GM12878 (cell line): Measurements from ENCODE around the gene LCOR. TPM values are rescaled to one million over a fixed set of nuclear protein-coding genes. Genes with fewer than 3 reads are reported as not detected.

Source experiments
- ATAC-seq: fragments of 200-7000 bp; cut with Tn5 transposase; 3 replicates; pipeline ENCODE4 v1.9.1; 2020; ENCODE audit warnings: mild to moderate bottlenecking, moderate library complexity
- BruUV-seq: library from RNA; stranded (reverse); fragments of 400-500 nt; replicated peaks from 2 replicates; lab custom pipeline; 2021; lab: Mats Ljungman, UMichigan
- CTCF ChIA-PET: fragments of 300-600 bp; sonication (Branson Sonifier 250); formaldehyde crosslinking; extraction: SDS; loops from one replicate; lab custom pipeline; 2021; ENCODE audit warnings: inconsistent platforms; lab: Yijun Ruan, JAX
- POLR2A ChIA-PET: fragments of 350-600 bp; formaldehyde crosslinking; extraction: SDS; loops from one replicate; lab custom pipeline; 2021; ENCODE audit warnings: inconsistent platforms; lab: Charles Lee
- RAD21 ChIA-PET: fragments of 300-600 bp; sonication (Branson Sonifier 250); formaldehyde crosslinking; loops from one replicate; lab custom pipeline; 2023; ENCODE audit warnings: antibody characterized with exemption; ENCODE audit not compliant: unreplicated experiment; lab: Charles Lee
- SMC1A ChIA-PET: fragments of 300-600 bp; sonication (Branson Sonifier 250); formaldehyde crosslinking; loops from one replicate; lab custom pipeline; 2023; ENCODE audit not compliant: unreplicated experiment, uncharacterized antibody; lab: Charles Lee
- DNase-seq: peaks from one replicate; pipeline ENCODE4 v3.0.0-alpha.2; 2011; ENCODE audit warnings: low read depth, low spot score
- FAIRE-seq: peaks from 3 replicates; lab custom pipeline; 2011; peaks lifted over from hg19 to GRCh38; lab: Jason Lieb, UNC
- H2AFZ ChIP-seq: 2 replicates; pipeline ENCODE4 v1.6.0; 2011; ENCODE audit warnings: low read depth, low read length, control low read depth; ENCODE audit not compliant: control insufficient read depth
- H3K27ac ChIP-seq: 2 replicates; pipeline ENCODE4 v1.5.1; 2011; ENCODE audit warnings: control low read depth; ENCODE audit not compliant: control insufficient read depth, insufficient read depth
- H3K27me3 ChIP-seq, 2 experiments: replicated peaks in 1 of 2; 2 replicates each; pipeline versions ENCODE4 v1.6.0 to v1.6.1; 2011; ENCODE audit warnings: low read length in 1 of 2; ENCODE audit not compliant: control insufficient read depth in 2 of 2, insufficient read depth in 2 of 2
- H3K36me3 ChIP-seq, 2 experiments: 2 replicates each; pipeline ENCODE4 v1.5.1; 2011; ENCODE audit warnings: low read length in 1 of 2; ENCODE audit not compliant: control insufficient read depth in 2 of 2, insufficient read depth in 2 of 2
- H3K4me1 ChIP-seq: 2 replicates; pipeline ENCODE4 v1.6.1; 2011; ENCODE audit warnings: mild to moderate bottlenecking, low read length, moderate library complexity, mixed read lengths; ENCODE audit not compliant: control insufficient read depth, insufficient read depth
- H3K4me2 ChIP-seq: 2 replicates; pipeline ENCODE4 v1.6.0; 2011; ENCODE audit warnings: control low read depth; ENCODE audit not compliant: control insufficient read depth, insufficient read depth
- H3K4me3 ChIP-seq: fragments of 200-600 bp; sonication (generic); 2 replicates; pipeline ENCODE4 v1.5.1; 2016
- H3K79me2 ChIP-seq: 2 replicates; pipeline ENCODE4 v1.6.0; 2011; ENCODE audit warnings: low read length; ENCODE audit not compliant: control insufficient read depth, insufficient read depth
- H3K9ac ChIP-seq: 2 replicates; pipeline ENCODE4 v1.8.0; 2011; ENCODE audit warnings: low read length, control low read depth, mixed read lengths; ENCODE audit not compliant: control insufficient read depth, insufficient read depth
- H3K9me3 ChIP-seq: replicated peaks from 3 replicates; pipeline ENCODE4 v1.5.1; 2011; ENCODE audit warnings: mild to moderate bottlenecking, low read length; ENCODE audit not compliant: control insufficient read depth, insufficient read depth
- H4K20me1 ChIP-seq: 2 replicates; pipeline ENCODE4 v1.6.0; 2011; ENCODE audit not compliant: control insufficient read depth, insufficient read depth
- BMI1 ChIP-seq: fragments of 450-650 bp; IDR thresholded peaks from 2 replicates; pipeline ENCODE4 v1.6.1; 2016; ENCODE audit warnings: mild to moderate bottlenecking, moderate library complexity, borderline replicate concordance
- CEBPB ChIP-seq, 2 experiments: fragments of 150-350 bp in 1 of 2; IDR thresholded peaks; 2 replicates each; pipeline ENCODE4 v1.6.1; 2012 to 2014; ENCODE audit warnings: low read depth in 2 of 2, low read length in 2 of 2, borderline replicate concordance in 1 of 2, inconsistent platforms in 1 of 2
- ESRRA ChIP-seq: IDR thresholded peaks from 2 replicates; pipeline ENCODE4 v1.6.1; 2012; ENCODE audit warnings: mild to moderate bottlenecking, low read length, improper control_type of control experiment
- FOXK2 ChIP-seq: fragments of 450-650 bp; IDR thresholded peaks from 2 replicates; pipeline ENCODE4 v1.6.1; 2017; ENCODE audit warnings: mild to moderate bottlenecking, moderate library complexity
- HCFC1 ChIP-seq: fragments of 150-350 bp; IDR thresholded peaks from 2 replicates; pipeline ENCODE4 v1.6.1; 2014; ENCODE audit warnings: low read length
- JUND ChIP-seq: IDR thresholded peaks from 2 replicates; pipeline ENCODE4 v1.6.1; 2012; ENCODE audit warnings: low read depth, mild to moderate bottlenecking, low read length, improper control_type of control experiment, moderate library complexity
- NBN ChIP-seq: fragments of 450-650 bp; IDR thresholded peaks from 2 replicates; pipeline ENCODE4 v1.6.1; 2016
- NFYB ChIP-seq: IDR thresholded peaks from 2 replicates; pipeline ENCODE4 v1.6.1; 2011; ENCODE audit warnings: low read depth, mild to moderate bottlenecking, low read length, improper control_type of control experiment, moderate library complexity; ENCODE audit not compliant: insufficient read depth
- RCOR1 ChIP-seq: conservative IDR thresholded peaks from 2 replicates; pipeline ENCODE4 v1.6.1; 2012; ENCODE audit warnings: low read depth, low read length, improper control_type of control experiment
- RUNX3 ChIP-seq: IDR thresholded peaks from 2 replicates; pipeline ENCODE4 v1.6.1; 2012; ENCODE audit warnings: low read length, inconsistent platforms
- SIX5 ChIP-seq: IDR thresholded peaks from 2 replicates; pipeline ENCODE4 v1.6.1; 2011; ENCODE audit warnings: mild to moderate bottlenecking, low read depth, low read length, moderate library complexity; ENCODE audit not compliant: severe bottlenecking
- STAT1 ChIP-seq: fragments of 450-650 bp; conservative IDR thresholded peaks from 2 replicates; pipeline ENCODE4 v1.6.1; 2014; ENCODE audit warnings: antibody characterized with exemption, mild to moderate bottlenecking
- SUPT20H ChIP-seq: IDR thresholded peaks from 2 replicates; pipeline ENCODE4 v1.6.1; 2011; ENCODE audit warnings: low read depth, mild to moderate bottlenecking, low read length, moderate library complexity, borderline replicate concordance; ENCODE audit not compliant: control insufficient read depth
- TAF1 ChIP-seq: IDR thresholded peaks from 2 replicates; pipeline ENCODE4 v1.6.1; 2011; ENCODE audit warnings: mild to moderate bottlenecking, low read depth, low read length, borderline replicate concordance
- WGBS: methylation state at CpG from one replicate; pipeline ENCODE4 v1.1.6; 2016; ENCODE audit warnings: low lambda C conversion rate; ENCODE audit not compliant: insufficient replicate concordance, insufficient coverage; ENCODE audit errors: missing lambda C conversion rate; 5-methylcytosine and 5-hydroxymethylcytosine counted together
- in situ Hi-C: fragments of 300-500 bp; cut with MboI; formaldehyde crosslinking; loops from 9 replicates; pipeline ENCODE4 v1.14.3; 2018; ENCODE audit warnings: mixed read lengths
- intact Hi-C: fragments of 100-400 bp; cut with micrococcal nuclease; formaldehyde crosslinking; loops from one replicate; pipeline ENCODE4 v1.14.2; 2022; ENCODE audit not compliant: unreplicated experiment
- polyA plus RNA-seq, 11 experiments: library from polyadenylated mRNA; depleted of rRNA in 4 of 11; unstranded in 6 of 11; stranded (reverse) in 5 of 11; fragments of >200 nt; fragmentation: Nextera tagmentation in 4 of 11; fragmentation: Illumina TruSeq in 1 of 11; extraction: Ambion mirVana in 4 of 11; extraction: Trizol in 1 of 11; gene quantifications; 1 replicate in 1 of 11; 2 replicates in 10 of 11; pipeline versions ENCODE4 v1.2.1 to v1.2.3, GENCODE V29; 2011 to 2016; ENCODE audit warnings: inconsistent platforms in 2 of 11, missing spikeins in 2 of 11, low read depth in 1 of 11
- total RNA-seq, 4 experiments: library from RNA; depleted of rRNA in 3 of 4; stranded (reverse); fragments of >200 nt in 3 of 4; fragmentation: Illumina TruSeq in 1 of 4; extraction: Trizol in 1 of 4; gene quantifications; 2 replicates each; pipeline versions ENCODE4 v1.2.1 to v1.2.3, GENCODE V29; 2013 to 2021
- TF ChIP-seq, protein P1 (sequence below): IDR thresholded peaks from 2 replicates; pipeline ENCODE4 v1.6.1; 2012; ENCODE audit warnings: low read depth, low read length, improper control_type of control experiment
- TF ChIP-seq, protein P2 (sequence below): fragments of 450-650 bp; IDR thresholded peaks from 2 replicates; pipeline ENCODE4 v1.6.1; 2017; ENCODE audit warnings: mild to moderate bottlenecking, low read depth, inconsistent platforms; ENCODE audit not compliant: poor library complexity, severe bottlenecking
- TF ChIP-seq, protein P3 (sequence below): fragments of 450-650 bp; formaldehyde crosslinking; IDR thresholded peaks from 2 replicates; pipeline ENCODE4 v1.5.0; 2022; ENCODE audit warnings: mild to moderate bottlenecking, missing genetic modification characterization

Gene LCOR
- total and polyA plus RNA-seq, 10 of the 15 experiments (the other 5 are each of a cell fraction or from before 2014, with no cell fraction given): 1.6 to 22.0 (median 13.2) TPM

DNA sequence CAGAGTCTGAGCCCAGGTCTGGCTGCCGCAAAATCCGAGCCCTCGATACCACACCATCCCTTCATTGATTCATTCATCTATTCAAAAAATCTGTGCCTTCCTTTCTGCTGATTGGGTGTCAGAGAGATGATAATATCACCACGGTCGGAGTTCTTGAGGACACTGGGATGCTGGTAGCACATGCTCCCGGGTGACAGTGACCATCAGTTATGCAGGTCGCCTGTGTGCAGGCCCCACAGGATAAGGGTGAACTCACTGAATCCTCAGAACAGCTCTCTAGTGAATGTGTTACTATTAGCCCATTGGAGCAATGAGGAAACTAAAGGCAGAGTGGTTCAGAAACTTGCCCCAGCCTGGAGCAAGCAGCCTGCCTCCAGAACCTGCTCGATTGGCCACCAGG, 208.6 kb downstream of the LCOR start:
- no peak overlapping the region for H2AFZ ChIP-seq
- no peaks in the 10 kb centered on the region for H3K36me3 ChIP-seq
- no peak overlapping the region for H3K4me3 ChIP-seq
- H3K4me2 ChIP-seq: no peak overlapping the region
- ChIA-PET RAD21 (no interaction called here), SMC1A (no interaction called here)
- no peak overlapping the region for H3K9ac ChIP-seq
- ATAC-seq: no peak
- intact Hi-C loops: no loop called here
- no peaks in the 10 kb centered on the region for H3K79me2 ChIP-seq
- in situ Hi-C loops: no loop called here
- no peak overlapping the region for H3K27ac ChIP-seq
- no TSS peak for BruUV-seq
- TF ChIP-seq HCFC1 (no peak), RUNX3 (no peak), SUPT20H (no peak), JUND (no peak), NBN (no peak), NFYB (no peak), SIX5 (no peak), TAF1 (no peak), STAT1 (no peak), ESRRA (no peak), RCOR1 (no peak), BMI1 (no peak), FOXK2 (no peak), CEBPB (IDR thresholded peaks at IDR 0.05; ENCODE audit: borderline replicate concordance in 1 of 2, low read depth in 2 of 2, low read length in 2 of 2) (no peak)
- TF ChIP-seq, protein P1, sequence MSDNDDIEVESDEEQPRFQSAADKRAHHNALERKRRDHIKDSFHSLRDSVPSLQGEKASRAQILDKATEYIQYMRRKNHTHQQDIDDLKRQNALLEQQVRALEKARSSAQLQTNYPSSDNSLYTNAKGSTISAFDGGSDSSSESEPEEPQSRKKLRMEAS: no peak
- TF ChIP-seq, protein P2, sequence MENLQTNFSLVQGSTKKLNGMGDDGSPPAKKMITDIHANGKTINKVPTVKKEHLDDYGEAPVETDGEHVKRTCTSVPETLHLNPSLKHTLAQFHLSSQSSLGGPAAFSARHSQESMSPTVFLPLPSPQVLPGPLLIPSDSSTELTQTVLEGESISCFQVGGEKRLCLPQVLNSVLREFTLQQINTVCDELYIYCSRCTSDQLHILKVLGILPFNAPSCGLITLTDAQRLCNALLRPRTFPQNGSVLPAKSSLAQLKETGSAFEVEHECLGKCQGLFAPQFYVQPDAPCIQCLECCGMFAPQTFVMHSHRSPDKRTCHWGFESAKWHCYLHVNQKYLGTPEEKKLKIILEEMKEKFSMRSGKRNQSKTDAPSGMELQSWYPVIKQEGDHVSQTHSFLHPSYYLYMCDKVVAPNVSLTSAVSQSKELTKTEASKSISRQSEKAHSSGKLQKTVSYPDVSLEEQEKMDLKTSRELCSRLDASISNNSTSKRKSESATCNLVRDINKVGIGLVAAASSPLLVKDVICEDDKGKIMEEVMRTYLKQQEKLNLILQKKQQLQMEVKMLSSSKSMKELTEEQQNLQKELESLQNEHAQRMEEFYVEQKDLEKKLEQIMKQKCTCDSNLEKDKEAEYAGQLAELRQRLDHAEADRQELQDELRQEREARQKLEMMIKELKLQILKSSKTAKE: no peak
- TF ChIP-seq, protein P3, sequence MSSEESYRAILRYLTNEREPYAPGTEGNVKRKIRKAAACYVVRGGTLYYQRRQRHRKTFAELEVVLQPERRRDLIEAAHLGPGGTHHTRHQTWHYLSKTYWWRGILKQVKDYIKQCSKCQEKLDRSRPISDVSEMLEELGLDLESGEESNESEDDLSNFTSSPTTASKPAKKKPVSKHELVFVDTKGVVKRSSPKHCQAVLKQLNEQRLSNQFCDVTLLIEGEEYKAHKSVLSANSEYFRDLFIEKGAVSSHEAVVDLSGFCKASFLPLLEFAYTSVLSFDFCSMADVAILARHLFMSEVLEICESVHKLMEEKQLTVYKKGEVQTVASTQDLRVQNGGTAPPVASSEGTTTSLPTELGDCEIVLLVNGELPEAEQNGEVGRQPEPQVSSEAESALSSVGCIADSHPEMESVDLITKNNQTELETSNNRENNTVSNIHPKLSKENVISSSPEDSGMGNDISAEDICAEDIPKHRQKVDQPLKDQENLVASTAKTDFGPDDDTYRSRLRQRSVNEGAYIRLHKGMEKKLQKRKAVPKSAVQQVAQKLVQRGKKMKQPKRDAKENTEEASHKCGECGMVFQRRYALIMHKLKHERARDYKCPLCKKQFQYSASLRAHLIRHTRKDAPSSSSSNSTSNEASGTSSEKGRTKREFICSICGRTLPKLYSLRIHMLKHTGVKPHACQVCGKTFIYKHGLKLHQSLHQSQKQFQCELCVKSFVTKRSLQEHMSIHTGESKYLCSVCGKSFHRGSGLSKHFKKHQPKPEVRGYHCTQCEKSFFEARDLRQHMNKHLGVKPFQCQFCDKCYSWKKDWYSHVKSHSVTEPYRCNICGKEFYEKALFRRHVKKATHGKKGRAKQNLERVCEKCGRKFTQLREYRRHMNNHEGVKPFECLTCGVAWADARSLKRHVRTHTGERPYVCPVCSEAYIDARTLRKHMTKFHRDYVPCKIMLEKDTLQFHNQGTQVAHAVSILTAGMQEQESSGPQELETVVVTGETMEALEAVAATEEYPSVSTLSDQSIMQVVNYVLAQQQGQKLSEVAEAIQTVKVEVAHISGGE (CRISPR knock-in tag): no peak
- TF ChIP-seq, all 136 proteins: peak for 0
- CTCF ChIA-PET: no interaction called here
- Histone ChIP-seq H3K4me1 (peaks cover 7% of the 10 kb centered on the region), H3K9me3 (no peaks in the 10 kb centered on the region), H3K27me3 (no peaks in the 10 kb centered on the region; a peak in 1 of 4 replicates), H4K20me1 (no peaks in the 10 kb centered on the region)
- POLR2A ChIA-PET: no interaction called here
- no peak for FAIRE-seq
- 39% methylated on average over 8 of the region's 8 CpGs for WGBS
- DNase-seq: no peak
